ENCODE results near the gene XPNPEP3.

XPNPEP3 gene

GRCh38 chr22:40951795-40952605 lies 95.1 kb downstream of the XPNPEP3 start:
- no peak for DNase-seq

DNA sequence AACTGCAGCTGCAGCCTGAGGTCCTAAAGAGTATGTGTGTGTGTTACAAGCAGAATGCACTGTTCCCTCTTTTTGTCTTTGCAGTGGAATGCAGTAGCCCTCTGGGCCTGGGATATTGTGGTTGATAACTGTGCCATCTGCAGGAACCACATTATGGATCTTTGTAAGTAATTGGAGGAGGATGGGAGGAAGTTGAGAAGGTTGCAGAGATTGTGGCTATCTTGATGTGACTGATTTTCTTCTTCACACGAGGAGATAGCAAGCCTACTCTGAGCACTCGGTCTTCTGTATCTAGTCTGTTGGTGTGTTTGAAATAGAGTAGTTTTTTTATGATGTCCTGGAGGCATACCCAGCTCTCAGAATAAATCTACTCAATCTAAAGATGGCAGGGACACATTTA lies 96.5 kb downstream of the XPNPEP3 start:
- no peak for DNase-seq

- no peak for DNase-seq
Measured at GRCh38 chr22:40954113-40954512, 97.2 kb downstream of the XPNPEP3 start.

GRCh38 chr22:40955571-40955970 lies 98.6 kb downstream of the XPNPEP3 start:
- DNase-seq, result no peak

GRCh38 chr22:40957601-40958000 lies 100.7 kb downstream of the XPNPEP3 start:
- DNase-seq, result no peak

- no peak for DNase-seq
Measured at GRCh38 chr22:40958299-40958698, 101.4 kb downstream of the XPNPEP3 start.

- no peak for DNase-seq
Measured at GRCh38 chr22:40960145-40960544, 103.2 kb downstream of the XPNPEP3 start.

DNA sequence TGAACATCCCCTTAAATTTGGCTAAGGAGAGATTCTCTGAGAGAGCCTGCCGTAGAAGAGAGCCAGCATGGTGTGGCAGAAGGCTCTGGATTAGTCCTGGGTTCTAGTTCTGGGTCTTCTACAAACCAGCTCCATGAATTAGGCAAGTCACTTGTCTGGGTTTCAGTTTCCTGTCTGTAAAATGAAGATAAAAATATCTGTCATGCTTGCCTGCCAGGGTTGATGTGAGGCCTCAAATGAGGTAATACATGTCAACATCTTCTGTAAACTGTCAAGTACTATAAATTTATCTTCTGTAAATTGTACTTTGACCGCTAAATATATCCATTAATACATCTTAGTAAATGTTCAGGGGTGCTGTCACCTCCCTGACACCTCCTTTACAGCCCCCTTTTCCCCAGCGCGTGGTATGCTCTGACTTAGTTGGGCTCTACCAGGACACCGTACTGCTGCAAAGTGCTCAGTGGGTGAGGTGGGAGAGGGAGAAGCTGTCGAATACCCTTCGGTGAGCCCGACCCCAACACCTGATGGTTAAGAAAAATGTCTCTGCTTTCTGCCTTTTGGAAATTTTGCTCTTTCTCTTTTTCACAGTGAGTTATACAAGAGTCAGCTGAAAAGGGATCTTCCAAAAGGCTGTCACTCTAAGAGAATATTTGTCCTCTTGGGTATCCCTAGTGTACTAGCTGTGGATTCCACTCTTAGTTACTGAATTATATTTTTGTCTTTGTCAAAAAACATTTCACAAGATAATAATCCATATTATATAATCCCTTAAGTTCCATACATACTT lies 109.2 kb downstream of the XPNPEP3 start:
- DNase-seq, result no peak

- DNase-seq, result no peak
Measured at GRCh38 chr22:40966726-40967085, 109.8 kb downstream of the XPNPEP3 start.

DNA sequence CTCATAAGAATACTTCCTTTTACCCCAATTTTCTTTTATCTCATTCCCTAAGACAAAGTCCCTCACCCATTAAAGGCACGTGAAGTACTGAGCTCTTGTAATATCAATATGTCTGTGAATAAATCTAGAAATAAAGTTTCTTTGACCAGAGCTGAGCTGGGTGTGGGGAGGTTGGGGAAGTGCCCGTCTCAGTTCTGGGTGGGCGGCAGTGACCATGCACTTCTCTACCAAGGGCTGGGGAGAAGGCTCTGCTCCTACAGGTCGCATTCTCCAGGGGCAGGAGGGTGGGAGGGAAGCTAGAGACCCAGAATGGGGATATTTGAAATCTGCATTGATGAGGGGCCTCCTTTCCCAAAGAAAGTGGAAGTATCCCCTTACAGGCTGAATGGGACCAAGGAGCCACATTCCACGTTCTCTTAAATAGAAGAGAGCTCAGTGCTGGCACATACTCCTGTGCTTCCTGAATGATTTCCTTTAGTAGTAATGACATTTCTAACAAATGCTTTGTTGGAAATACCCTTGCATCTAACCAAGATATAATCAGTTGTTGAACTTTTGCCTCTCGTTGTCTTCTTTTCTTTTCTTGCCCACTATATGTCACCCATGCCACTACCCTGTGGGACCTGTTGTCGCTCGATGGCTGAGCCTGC lies 110.3 kb downstream of the XPNPEP3 start:
- DNase-seq, result no peak

- DNase-seq, result no peak
Measured at GRCh38 chr22:40972587-40972986, 115.6 kb downstream of the XPNPEP3 start.

DNA sequence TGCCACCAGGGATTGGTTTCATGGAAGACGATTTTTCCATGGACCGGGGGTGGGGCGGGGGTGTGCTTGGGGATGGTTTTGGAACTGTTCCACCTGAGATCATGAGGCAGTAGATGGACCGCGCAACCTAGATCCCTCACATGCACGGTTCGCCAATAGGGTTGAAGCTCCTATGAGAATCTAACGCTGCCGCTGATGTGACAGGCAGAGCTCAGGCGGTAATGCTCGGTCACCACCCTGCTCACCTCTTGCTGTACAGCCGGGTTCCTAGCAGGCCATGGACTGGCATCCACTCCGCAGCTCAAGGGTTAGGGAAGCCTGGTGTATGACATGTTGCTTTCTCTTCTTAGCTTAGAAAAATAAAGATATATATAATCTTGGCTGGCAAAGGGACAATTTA lies 116.2 kb downstream of the XPNPEP3 start:
- DNase-seq, result no peak

DNA sequence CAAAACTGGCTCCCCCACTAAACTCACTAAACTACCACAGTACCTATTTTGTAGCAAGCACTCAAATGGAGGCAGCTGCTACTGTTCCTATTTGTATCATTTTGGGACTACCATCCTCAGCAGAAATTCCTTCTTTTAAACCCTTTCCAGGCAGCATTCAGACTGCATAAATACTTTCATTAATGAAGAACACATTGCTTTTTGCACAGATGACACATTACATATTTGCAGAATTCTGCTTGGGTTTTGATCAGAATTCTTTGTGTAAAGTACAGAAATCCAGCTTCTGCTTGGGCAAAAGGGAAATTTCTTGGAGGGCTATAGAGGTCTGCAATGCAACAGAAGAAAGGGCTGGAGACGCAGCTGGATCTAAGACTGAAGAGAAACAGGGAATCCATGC lies 118.4 kb downstream of the XPNPEP3 start:
- DNase-seq, result no peak

GRCh38 chr22:40976866-40977700 lies 120.1 kb downstream of the XPNPEP3 start:
- no peak for DNase-seq

GRCh38 chr22:40979198-40979597 lies 122.2 kb downstream of the XPNPEP3 start:
- no peak for DNase-seq

- no peak for DNase-seq
Measured at GRCh38 chr22:40979871-40980270, 122.9 kb downstream of the XPNPEP3 start.
